Suppressor macrophage (primary cell): ENCODE results near the gene ZNF764.
A peak's percentile ranks its signal among the peaks of the same experiment; 100 is the strongest.

ENCODE experiments used
- DNase-seq, 4 experiments: peaks; one replicate each; pipeline ENCODE4 v3.0.0-alpha.2; 2020 to 2022

The ZNF764 gene

DNA sequence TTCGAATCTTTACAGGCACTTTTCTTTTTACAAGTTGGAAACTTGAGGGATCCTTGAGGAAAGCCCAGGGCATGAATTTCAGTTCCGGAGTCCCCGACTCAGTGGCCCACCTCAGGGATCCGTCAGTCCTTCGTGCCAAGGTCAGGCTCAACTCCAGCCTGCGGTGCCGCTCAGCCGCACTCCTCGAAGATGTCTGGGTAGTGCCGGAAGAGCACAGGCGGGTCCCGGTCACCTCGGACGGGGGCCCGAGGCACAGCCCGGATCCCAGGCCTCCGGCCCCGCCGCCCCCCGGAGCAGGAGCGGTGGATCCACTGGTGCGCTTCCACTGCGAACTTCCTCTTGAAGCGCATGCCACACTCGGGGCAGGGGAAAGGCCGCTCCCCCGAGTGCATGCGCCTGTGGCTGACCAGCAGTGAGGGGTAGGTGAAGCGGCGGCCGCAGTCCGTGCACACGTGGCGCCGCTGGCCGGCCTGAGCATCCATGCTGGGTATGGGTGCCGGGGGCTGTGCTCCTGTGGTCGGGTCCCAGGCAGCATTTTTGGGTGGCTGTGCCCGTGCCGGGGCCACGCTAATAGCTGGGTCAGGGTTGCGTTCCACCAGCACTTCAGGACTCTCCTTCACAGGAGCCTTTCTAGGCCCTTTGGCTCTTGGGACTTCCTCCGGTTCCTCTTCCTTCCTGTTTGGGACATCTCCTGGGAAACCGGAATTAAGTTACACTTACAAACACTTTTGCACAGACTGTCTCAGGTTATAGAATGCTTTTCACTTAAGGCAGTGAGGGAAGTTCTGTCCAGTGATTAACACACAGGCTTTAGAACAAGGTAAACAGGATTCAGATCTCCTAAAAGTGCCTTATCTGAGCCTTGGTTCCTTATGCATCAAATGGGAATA is 11.8 kb upstream of the ZNF764 start:
- DNase-seq, result peak in 3 of 4 experiments; percentile 37 to 41 (median 41)

DNA sequence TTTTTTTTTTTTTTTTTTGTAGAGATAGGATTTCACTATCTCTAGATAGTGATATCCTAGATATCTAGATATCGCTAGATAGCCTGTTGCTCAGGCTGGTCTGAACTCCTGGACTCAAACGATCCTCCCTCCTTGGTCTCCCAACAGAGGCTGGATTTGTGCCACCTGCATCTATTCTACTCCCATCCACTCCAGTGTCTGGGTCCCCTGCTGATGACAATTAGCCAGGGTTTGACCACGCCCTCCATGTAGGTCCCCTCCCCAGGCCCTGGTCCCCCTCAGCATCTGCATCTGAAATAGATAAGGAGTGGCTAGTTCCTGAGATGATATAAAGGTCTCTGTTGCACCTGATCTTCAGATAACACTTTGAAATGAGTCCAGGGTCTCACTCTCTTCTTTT is 11.1 kb upstream of the ZNF764 start:
- DNase-seq, result no peak

DNA sequence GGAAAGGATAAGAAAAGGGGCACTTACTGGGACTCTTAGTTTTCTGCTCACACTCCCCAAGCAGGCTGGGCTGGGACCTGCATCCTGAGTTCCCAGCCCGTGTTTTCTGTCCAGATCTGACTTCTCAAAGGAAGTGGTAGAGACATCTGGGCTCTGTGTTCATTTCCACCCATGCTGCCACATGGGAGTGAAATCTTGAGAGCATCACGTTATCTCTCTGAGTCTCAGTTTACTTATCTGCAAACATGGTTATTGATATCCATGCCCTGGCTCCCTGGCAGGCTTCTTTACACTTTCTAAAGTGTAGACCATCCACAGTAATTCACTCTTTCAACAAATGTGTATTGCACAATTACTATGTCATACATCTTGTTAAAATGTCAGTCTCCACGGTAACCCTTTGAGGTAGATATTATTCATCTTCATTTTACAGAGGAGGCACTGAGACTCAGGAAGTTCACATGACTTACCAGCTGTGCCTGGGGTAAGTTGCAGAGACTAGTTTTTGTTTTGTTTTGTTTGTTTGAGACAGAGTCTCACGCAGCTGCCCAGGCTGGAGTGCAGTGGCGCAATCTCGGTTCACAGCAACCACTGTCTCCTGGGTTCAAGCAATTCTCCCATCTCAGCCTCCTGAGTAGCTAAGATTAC is 9.9 kb upstream of the ZNF764 start:
- DNase-seq, result peak; percentile 76 to 93 (median 86)

DNA sequence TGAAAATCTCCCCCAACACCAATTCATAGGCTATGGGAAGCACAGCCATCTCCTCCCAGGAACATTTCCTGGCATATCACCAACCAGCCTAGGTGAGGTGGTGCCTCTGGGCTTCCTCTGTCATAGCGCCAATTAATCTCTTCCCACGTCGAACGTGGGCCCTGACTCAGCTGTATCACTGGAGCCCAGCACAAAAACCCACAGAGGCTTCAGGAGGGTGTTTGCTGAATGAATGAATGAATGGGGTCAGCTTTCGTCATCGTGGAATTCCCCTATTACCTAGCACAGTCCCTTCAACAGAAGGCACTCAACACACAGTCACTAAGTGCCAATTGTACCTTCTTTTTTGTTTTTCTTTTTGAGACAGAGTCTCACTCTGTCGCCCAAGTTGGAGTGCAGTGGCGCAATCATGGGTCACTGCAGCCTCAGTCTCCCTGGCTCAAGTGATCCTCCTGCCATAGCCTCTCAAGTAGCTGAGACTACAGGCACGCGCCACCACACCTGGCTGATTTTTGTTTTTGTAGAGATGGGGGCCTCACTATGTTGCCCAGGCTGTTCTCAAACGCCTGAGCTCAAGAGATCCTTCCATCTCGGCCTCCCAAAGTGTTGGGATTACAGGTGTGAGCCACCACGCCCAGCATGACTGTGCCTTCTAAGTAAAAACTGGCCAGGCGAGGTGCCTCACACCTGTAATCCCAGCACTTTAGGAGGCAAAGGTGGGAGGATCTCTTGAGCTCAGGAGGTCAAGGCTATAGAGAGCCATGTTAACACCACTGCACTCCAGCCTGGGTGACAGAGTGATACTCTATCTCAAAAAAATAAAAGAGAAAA is 9.2 kb upstream of the ZNF764 start:
- DNase-seq, result peak in 2 of 4 experiments; percentile 35 to 53

DNA sequence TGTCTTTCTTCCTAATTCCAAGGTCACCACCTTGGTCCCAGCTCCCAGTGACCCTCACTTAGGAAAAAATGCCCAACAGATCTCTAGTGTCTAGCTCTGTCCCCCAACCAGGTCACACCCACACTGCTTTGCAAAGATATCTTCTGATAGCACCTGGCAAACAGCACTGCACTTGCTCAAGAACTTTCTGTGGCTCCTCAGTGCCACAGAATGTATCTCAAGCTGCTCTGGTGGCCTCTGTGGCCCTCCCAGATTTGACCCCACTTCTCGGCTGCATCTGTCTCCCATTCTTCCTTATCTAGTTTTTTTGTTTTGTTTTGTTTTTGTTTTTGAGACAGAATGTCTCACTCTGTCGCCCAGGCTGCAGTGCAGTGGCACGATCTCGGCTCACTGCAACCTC is 8.4 kb upstream of the ZNF764 start:
- DNase-seq, result no peak

DNA sequence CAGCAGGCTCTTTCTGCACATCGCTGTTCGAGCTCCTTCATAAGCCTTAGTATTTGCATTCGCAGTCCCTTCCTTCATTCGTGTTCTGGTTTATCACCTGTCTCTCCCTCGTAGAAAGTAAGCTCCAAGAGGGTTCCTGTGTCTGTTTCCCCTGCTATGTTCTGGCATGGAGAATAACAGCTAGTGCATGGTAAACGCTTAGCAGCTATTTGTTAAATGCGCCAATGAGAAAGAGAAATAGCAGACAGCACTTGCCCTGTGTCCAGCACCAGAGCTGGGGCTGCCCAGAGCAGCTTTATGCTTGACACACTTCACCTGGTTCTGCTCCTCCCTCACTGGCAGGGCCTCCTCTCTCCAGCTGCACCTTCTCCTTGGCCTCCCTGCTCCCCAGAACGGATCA is 7.8 kb upstream of the ZNF764 start:
- no peak for DNase-seq

DNA sequence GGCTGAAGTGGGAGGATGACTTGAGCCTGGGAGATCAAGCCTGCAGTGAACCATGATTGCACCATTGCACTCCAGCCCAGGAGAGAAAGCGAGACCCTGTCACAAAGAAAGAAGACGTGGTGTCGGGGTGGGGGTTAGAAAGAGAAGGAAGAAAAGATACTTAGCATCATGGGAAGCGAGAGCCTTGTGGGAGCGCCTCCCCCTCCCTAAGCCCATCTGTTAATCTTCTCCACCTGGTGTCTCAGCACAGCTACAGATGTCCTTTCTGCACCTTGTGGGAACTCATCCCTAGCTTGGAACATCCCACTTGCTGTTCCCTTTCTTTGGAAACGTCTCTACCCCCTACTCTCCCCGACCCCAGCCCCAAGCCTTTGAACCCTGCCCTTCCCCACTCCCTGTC is 7.4 kb upstream of the ZNF764 start:
- DNase-seq, result no peak

DNA sequence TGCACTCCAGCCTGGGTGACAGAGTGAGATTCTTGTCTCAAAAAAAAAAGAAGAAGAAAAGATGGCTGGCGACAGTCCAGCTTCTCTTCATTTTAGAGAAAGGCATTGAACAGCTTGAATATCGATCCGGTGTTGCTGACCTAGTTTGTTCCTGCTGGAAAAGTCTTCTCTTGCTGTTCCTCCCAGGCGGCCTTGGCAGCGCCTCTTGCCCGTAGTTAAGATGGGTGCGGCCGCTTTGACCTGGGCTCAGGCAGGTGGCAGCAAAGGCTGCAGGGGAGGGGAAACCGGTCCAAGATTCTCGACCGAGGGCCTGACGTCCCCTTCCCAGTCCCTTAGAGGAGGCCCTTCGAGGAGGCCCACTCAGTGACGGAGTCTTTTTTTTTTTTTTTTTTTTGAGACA is 3.8 kb upstream of the ZNF764 start:
- DNase-seq, result peak in 1 of 4 experiments; percentile 20

DNA sequence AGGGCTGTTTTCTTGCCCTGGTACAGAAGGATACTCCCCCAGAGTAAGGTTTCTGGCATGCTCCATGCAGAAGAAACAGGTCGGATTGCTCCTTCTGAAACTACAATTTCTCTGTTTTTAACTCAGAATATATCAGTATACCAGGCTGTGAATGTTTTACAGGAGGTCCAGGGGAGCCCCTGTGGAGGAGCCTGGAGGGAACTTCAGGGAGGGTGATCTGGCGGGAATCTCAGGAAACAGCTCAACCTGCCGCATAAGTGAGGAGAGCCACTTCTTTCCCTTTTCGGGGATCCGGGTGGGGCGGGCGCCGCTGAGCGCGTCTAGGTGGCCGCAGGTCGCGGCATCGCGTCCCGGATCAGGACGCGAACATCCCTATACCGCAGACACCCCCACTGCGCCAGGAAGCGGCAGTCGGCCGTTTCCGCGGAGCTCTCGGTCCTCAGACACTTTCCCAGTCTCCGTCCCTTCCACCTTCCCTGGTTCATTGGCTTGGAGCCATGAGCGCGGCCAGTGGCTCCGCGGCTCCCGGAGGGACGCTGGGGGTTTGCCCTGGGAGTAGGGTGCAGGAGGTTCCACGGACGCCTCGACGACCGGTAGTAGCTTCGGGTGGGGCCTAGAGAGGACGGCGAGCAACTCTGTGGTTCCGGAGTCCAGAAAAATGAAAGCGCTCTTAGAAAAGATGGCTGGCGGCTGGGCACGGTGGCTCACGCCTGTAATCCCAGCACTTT is 3.1 kb upstream of the ZNF764 start:
- peak in 3 of 4 experiments; percentile 20 to 55 (median 54) for DNase-seq

DNA sequence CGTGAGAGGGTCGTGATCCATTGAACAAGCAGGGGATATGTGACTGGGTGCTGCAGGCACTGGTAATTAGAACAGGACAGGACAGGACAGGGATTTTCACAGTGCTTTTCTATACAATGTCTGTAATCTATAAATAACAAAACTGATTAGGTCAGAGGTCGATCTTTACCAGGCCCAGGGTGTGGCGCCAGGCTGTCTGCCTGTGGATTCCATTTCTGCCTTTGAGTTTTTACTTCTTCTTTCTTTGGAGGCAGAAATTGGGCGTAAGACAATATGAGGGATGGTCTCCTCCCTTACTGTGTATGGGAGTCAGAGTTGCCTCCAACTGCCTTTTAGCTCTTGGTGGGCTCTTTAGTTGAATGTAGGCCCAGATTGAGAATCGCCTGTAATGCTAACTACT is 1.5 kb upstream of the ZNF764 start:
- peak; percentile 25 to 56 (median 48) for DNase-seq

DNA sequence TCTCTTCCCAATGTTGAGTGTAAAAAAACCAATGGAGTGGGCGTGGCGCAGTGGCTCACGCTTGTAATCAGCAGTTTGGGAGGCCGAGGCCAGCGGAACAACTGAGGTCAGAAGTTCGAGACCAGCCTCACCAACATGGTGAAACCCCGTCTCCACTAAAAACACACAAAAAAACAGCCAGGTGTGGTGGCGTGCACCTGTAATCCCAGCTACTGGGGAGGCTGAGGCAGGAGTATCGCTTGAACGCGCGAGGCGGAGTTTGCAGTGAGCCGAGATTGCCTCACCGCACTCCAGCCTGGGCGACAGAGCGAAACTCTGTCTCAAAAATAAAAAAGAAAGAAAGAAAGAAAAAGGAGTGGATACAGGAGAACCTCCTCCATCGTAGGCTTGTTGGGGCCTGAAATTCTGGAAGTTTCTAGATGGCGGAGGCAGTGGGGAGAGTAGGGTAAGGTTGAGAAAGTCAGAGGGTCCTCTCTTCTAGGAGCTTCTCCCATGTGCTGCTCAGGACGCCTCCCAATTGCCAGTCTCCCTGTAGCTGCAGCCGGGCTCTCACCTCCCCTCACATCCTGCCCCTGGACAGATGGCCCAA is 709 bp upstream of the ZNF764 start:
- DNase-seq, result no peak

DNA sequence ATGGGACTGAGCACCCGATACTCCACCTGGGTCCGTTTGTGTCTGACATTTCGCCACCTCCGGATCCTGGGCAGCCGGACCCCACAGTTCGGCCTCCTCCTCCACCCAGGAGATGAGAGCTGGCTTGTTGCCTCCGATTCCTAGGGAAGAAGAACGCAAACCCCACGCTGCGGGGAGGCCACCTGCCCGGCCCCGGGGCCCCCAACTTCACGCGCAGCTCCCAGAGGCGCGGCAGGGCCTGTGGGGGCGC is 542 bp downstream of the ZNF764 start:
- no peak for DNase-seq

DNA sequence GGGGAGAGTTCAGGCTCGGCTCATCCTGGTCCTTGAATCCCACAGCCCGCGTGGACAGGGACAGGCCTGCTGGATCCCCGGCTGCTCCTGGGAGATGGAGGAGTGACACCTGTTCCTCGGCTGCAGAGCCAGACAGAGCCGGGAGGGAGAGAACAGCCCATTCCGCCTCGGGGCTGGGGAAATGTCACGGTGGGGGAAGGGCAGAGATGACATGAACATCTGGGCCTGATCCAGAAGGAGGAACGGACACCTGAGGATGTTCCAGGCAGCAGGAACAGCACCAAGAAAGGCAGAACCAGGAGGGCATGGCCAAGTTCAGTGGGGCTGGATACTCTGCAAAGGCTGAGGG is 2.1 kb downstream of the ZNF764 start:
- no peak for DNase-seq

DNA sequence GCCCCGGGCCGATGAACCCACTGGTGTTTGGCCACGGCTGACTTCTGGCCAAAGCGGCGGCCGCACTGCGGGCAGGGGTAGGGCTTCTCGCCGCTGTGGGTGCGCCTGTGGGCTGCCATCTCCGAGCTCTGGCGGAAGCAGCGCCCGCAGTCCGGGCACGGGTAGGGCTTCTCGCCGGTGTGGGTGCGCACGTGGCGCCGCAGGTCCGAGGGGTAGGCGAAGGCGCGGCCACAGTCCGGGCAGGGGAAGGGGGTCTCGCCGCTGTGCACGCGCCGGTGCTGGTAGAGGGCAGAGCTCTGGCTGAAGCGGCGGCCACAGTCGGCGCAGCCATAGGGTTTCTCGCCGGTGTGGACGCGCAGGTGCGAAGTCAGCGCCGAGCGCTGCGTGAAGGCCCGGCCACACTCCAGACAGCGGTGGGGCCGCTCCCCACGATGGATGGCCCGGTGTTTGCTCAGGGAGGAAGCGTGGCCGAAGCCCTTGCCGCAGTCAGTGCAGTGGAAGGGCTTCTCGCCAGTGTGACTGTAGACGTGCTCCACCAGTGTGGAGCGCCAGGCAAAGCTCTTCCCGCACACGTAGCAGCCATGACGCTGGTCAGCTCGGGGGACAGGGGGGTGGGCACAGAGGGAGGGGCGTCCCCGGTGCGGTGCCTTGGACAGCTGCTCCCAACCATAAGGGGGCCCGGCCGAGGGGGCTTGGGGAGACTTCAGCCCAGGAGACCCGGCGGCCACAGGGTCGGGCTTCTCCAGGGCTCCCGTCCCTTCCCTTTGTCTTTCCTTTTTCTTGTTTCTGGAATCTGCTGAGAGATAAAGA is 2.7 kb downstream of the ZNF764 start:
- DNase-seq, result no peak

DNA sequence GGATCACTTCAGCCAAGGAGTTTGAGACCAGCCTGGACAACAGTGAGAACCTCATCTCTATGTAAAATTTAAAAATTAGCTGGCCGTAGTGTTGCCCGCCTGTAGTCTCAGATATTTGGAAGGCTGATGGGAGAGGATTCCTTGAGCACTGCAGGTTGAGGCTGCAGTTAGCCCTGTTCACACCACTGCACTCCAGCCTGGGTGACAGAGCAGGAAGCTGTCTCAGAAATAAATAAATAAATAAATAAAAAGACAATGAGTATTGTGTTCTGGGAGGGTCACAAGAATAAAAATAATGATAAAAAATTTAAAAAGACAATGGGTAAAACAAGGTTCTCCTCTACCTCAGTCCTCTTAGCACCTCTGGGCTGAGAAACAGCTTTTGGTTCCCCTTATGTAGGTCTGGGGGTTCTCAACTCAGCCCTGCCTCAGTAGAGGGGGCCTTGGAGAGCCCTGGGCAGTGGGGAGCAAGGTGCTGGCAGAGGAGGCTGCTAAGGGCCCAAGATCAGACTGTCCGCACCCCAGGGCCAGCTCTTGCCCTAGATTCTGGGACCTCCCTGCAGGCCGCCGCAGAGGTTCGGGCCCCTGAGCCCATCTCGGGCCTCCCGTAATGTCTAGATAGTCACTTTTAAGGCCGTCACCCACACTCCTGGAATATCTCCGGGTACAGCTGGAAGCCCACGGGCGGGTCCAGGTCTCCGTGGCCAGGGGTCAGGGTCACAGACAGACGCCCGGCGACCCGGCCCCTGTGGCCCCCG is 3.4 kb downstream of the ZNF764 start:
- no peak for DNase-seq

DNA sequence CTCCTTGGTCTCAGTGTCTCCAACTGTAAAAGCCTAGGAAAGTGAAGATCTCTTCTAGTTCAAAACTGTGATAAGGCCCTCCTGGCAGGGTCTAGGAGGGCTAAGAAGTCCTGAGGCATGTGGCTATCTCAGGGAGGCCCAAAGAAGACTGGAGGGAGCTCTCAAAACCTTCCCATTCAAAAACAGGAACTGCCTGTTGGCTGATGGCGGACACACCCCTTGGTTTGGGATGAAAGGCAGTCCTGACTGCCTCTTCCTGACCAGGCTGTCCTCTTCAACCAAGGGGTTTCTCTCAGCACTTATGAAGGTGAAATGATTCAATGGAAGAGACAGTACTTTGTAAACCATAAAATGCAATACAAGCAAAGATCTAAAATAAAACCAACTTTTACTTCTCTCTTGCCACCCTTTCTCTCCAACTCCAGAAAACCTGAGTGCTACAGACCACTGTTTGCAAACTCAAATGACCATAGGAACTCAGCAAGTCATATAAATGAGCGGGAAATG is 4.7 kb downstream of the ZNF764 start:
- DNase-seq, result peak in 3 of 4 experiments; percentile 43 to 61 (median 52)

DNA sequence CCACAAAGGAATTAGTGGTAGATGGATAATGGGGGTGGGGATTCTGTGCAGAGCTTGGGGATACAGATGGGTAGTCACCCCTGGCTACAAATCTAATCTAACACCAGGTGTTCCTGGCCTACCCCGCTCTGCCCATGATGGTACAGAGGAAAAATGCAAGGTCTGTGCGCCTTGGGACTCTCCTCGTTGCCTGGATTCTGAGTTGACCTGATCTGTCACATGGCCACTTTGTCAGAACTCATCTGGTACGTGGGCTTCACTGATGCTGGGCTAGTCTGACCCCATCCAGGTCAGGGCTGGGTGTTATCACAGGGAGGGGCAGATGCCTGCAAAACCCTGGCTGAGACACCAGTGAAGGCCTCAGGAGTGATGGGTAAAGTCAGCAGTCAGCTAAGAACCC is 5.2 kb downstream of the ZNF764 start:
- DNase-seq, result no peak

DNA sequence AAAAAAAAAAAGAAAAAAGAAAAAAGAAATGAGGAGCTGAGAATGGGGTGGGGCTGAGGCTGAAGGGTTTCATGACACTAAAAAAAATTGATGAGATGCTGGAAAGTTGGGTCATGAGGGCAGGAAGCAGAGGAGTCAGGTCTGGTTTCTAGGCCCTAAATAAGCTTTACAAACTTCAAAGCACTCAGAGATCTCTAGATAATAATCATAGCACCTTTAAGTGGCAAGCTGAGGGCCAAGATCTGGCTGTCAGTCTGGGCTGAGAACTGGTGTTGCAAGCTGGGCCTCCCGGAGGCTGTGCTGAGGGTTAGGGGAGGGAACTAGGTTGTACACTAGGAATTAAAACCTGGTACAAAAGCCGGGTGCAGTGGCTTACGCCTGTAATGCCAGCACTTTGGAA is 6.4 kb downstream of the ZNF764 start:
- DNase-seq, result peak in 1 of 4 experiments; percentile 15

DNA sequence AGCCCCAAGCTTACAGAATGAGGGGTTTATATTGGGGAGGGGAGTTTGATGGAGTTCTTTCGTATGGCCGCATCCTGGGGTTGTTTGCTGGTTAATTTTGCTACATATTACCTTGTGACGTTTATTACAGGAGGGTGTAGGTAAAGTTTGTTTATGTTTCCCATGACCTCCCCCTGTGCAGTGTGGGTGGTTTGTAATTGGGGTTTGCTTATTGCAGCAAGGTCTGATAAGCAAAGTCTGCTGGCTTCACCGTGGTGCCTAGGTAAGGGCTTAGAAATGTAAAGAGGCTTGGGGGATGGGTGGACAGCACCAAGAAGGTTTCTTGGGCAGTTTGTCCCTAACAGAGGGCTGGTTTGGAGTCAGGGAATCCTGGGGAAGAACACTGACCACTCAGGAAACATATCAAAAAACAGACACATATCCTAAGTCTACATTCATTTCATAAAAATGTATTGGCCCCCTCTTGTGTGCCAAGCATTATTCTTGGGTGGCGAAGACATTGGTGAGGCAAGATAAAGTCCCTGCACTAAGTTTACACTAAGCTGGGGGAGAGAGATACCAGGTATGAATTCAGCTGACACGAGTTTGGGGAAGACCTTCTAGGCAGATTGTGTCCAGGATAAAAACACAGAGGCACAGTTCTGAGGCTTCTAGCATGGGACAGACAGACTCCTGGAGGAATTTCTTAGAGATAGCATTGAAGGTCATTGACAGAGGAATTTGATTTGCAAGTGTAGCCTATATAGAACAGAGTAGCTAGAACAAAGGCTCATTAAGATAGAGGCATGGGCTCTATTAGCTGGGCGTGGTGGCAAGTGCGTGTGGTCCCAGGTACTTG is 9.5 kb downstream of the ZNF764 start:
- no peak for DNase-seq

DNA sequence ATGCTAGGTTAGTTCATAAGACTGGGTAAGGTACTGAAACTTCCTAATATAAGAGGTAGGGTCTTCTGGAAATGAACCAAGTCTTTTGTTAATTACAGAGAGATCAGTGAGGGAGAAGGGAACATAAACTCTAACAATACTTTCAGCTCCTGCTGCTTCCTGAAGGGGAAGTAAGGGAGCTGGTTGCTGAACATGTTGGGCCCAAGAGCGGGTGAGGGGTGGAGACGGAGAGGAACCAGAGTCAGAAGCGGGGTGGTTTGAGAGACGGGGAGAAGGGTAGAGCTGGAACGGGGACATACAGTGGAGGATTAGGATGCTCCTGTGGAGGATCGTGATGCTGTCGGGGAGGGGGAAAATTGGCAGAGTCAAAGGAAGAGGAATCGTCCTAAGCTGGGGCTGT is 12.1 kb downstream of the ZNF764 start:
- peak; percentile 54 to 79 (median 74) for DNase-seq
